Adrenal gland (tissue), 5 donors: ENCODE results near the gene AHRR.

Source experiments
- CTCF ChIP-seq, 6 experiments: fragments of 450-650 bp in 4 of 6; fragments of 200-600 bp in 2 of 6; sonication (generic) in 1 of 6; IDR thresholded peaks; 1 replicate in 5 of 6; 2 replicates in 1 of 6; pipeline versions ENCODE4 v1.5.1 to v1.8.0; 2016 to 2021; ENCODE audit warnings: antibody characterized with exemption in 6 of 6, mild to moderate bottlenecking in 2 of 6, moderate library complexity in 1 of 6
- POLR2A ChIP-seq, 2 donors: fragments of 450-650 bp; IDR thresholded peaks; one replicate each; pipeline ENCODE4 v1.6.1; 2017; ENCODE audit warnings: antibody characterized with exemption in 2 of 2, mild to moderate bottlenecking in 2 of 2, moderate library complexity in 1 of 2
- donor health status: DM: no; HTN: no; CAD: no.

- TF ChIP-seq CTCF (IDR thresholded peaks at IDR 0.05) (no peak), POLR2A (IDR thresholded peaks at IDR 0.05) (no peak)
Measured at GRCh38 chr5:417301-418161, 96.0 kb downstream of the AHRR start.
